Hair follicle dermal papilla cell (primary cell): ENCODE data around the gene PPFIA1. TPM values are rescaled to one million over a fixed set of nuclear protein-coding genes. Genes with fewer than 3 reads are reported as not detected.

Experiments
- small RNA-seq: library from RNA; depleted of rRNA; stranded (forward); fragments of <200 nt; gene quantifications from one replicate; pipeline ENCODE3, GENCODE V24; 2012
- total RNA-seq: library from RNA; depleted of rRNA; stranded (reverse); fragments of >200 nt; gene quantifications from 2 replicates; pipeline ENCODE4 v1.2.3, GENCODE V29; 2012

PPFIA1 gene
- total RNA-seq: 51.2 and 53.2 TPM in 2 replicates

GRCh38 chr11:70270104-70270876 is at the start of gene PPFIA1:
TSS of gene PPFIA1 (plus strand) at chr11:70270690. CDS start at chr11:70272173, 1,483 bp downstream.

GRCh38 chr11:70397983-70398833 is 127.7 kb downstream of the PPFIA1 start, which contains the start of gene CTTN:
TSS of gene CTTN (plus strand) at chr11:70398529. CDS start at chr11:70407298, 8,769 bp downstream.

Small RNAs within 50 kb of the gene (small RNA-seq; reads per million reads assigned to genes)
- gene MIR548K: 6.4 reads per million, percentile 84 among the genes with 10 or more reads in this experiment

Other genes starting within 250 kb of the PPFIA1 start
- gene ANO1, start 192.4 kb upstream of the PPFIA1 start, total RNA-seq: 0.16 and 0.49 TPM in 2 replicates
- 29.4 and 30.5 TPM in 2 replicates for gene FADD, start 67.4 kb upstream of the PPFIA1 start, total RNA-seq
- gene CTTN, start 127.8 kb downstream of the PPFIA1 start, total RNA-seq: 367 and 375 TPM in 2 replicates